Stimulated activated CD8-positive, alpha-beta memory T cell treated with anti-CD3 and anti-CD28 coated beads, Interleukin-7, amount 100 ng/mL, for 4 hours (primary cell): ENCODE measurements around the gene HBEGF.
"Not testable (repeated sequence)": the region's sequence is repeated elsewhere in the genome, so short reads cannot be mapped to it uniquely, and the experiment has no call there.

ENCODE experiments used
- DNase-seq, 2 donors: peaks; one replicate each; pipeline ENCODE4 v3.0.0-alpha.2; 2020; ENCODE audit warnings: low read depth in 2 of 2

Gene HBEGF

DNA sequence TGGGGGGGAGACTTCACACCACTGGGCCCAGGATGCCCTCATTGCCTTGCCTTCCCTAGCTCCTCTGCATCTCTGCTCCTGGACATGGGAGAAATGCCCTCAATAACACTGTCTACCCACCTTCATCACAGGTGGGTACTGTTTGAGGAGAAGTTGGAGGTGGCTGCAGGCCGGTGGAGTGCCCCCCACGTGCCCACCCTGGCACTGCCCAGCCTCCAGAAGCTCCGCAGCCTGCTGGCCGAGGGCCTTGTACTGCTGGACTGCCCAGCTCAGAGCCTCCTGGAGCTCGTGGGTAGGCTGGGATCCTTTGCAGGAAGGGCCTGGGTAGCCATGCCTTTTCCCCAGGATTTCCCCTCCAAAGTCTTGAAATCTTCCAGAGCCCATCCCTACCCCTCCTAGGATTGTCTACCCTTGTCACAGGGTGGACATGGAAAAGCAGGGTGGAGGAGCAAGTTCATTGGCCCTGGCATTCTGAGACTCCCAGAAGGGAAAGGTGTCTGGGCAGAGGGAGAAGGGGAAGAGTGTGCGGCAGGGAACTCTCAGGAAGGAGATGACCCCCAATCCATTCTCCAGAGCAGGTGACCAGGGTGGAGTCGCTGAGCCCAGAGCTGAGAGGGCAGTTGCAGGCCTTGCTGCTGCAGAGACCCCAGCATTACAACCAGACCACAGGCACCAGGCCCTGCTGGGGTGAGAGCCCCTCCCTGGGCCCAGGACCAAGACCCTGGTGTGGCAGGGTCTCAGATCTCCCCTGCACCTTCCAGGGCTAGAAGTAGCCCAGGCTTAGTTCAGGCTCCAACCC, 14.5 kb upstream of the HBEGF start:
- no peak for DNase-seq

DNA sequence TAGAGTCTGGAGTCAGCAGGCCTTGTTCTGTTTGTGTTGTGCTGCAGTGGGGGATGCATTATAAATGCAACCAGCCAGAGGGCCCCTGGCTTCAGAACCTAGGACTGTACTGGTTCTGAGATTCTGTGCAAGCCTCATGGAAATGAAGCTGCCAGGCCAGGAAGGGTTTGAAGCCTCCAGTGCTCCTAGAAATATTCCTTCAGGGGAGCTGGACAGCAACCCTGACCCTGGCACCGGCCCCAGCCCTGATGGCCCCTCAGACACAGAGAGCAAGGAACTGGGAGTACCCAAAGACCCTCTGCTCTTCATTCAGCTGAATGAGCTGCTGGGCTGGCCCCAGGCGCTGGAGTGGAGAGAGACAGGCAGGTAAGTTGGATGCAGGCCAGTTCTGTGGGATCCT, 13.7 kb upstream of the HBEGF start, which contains the start of gene SLC4A9:
Gene SLC4A9 (plus strand): TSS at position 94 of the 400 bp plus-strand sequence. CDS start 43 bp downstream, at position 137.
- DNase-seq = no peak

DNA sequence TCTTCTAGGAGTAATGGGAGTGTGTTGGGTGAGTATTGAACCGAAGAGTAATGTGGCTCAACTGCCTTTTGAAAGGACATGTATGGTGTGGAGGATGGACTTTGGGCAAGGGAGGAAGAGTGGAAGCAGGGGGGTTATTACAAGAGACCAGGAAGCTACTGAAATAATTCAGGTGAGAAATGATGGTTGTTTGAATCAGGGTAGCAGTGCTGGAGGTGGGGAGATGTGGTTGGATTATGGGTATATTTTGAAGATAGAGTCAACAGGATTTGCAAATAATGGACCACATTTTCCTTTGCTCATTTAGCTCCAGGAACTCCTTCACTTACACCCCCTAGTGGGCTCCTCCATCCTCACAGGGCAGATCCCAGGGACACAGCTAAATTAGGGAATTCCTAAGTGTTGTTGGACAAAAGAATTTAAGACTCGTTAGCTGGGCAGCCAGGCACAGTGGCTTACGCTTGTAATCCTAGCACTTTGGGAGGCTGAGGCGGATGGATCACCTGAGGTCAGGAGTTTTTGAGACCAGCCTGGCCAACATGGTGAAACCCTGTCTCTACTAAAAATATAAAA, 12.4 kb upstream of the HBEGF start:
- no peak for DNase-seq

DNA sequence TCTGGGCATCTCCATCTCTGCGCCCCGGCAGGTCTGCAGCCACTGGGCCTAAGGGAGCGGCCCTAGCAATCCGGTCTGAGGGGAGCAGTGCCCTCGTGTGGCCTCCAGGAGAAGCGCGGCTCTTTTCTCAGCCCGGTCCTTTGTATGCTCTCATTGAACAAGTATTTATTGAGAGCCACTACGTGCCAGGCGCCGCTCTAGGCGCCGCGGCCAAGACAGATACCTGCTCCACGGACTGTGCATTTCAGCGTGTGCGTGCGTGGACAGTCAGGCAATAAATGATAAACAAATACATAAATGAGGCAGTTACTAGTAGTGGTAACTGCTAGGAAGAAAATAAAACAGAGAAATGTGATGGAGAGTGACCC, 11.3 kb upstream of the HBEGF start:
- DNase-seq = peak; percentile 38 to 48

DNA sequence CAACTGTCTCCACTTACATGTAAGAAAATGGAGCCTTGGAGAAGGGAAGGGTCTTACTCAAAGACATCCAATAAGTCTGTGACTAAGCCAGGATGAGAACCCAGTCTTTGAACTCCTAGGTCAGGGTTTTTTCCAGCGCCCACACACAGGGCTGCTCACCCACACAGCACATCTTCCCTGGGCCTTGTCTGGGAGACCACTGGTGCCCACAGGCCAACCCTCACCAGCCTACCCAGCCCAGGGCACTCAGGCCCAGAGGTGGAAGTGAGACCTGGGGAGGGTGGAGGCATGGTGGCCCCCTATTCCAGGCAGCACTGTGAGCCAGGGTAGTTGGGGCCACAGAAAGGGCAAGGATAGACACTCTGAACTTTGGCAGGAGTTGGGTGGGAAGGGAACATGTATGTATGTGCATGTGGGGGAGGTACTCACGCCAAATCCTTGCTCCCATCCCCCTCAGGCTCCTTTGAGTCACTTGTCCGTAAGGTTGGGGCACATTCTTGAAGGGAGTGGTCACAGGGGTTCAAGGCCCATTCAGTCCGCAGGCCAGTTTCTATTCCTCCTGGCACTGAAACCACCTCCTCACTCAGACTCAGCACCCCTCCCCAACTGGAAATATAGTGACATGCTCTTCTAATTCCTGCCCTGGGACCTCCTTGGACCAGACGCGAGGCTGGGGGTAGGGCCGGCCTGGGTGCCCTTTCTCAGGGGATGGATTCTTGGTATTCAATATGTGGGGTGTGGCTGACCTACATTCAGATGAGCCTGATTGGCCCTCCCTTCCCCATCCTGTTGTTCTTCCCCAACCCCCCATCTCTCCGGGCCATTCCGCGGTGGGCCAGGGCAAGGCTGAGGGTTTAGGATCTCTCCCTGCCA, 10.7 kb upstream of the HBEGF start:
- no peak for DNase-seq

DNA sequence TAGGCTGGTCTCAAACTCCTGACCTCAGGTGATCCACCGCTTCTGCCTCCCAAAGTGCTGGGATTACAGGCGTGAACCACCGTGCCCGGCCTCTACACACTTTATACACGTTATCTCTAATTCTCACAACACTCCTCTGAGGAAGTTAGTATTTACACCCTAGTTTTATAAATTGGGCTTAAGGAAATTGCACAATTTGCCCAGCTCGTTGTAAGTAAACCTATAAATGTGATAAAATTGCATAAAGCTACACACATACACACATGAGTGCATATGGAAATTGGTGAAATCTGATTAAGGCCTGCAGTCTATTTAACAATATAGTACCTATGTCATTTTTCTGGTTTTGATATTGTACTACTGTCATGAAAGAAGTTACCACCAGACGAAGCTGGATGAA, 9.1 kb upstream of the HBEGF start:
- DNase-seq = no peak

DNA sequence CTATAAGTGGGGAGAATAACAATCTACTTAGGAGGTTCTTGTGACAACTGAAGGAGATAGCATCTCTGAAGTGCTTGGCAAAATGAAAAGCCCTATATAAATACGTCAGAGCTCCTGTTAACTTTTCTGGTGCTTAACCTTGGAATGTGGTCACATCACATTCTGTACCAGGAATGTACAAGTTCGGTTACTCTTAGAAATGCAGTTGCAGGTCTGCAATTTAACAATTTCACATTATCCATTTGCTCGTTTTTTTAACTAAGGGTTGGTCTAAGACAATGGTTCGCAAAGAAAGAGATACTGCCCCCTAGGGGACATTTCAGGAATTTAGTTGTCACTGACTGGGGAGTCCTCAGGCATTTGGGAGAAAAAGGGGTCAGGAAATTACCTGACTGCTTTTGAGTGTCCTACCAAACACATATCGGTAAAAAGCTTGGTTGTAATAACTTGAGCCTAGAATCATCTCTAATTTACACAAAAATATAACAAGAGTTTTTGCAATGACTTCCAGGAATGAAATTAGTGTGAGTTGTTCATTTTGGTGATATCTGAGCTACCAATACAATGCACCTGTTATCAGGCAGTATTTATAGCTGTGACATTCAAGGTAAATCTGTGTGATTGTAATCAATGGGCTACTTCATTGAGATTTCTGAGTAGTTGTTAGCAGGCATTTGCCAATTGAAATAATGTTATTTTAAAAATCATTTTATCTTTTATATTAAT, 5.4 kb upstream of the HBEGF start:
- DNase-seq = peak in 1 of 2 donors; percentile 32

DNA sequence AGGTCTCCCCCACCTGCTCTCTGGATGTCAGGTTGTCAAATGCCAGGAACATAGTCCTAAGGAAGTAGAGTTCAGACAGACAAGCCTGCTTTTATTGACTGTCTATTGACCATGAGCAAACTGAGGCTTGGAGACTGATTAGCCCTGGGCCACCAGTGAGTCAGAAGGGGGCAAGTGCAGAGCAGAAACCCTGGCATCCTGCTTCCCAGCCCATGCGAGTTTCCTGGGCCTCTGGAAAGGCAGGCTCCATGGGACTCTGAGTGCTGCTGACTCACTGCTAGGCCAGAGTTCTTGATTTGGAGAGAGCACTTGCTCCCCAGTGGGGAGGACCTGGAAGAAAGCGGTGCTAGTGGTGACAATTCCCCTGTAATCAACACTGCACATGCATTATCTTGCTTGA, 2.8 kb upstream of the HBEGF start:
- no peak for DNase-seq

DNA sequence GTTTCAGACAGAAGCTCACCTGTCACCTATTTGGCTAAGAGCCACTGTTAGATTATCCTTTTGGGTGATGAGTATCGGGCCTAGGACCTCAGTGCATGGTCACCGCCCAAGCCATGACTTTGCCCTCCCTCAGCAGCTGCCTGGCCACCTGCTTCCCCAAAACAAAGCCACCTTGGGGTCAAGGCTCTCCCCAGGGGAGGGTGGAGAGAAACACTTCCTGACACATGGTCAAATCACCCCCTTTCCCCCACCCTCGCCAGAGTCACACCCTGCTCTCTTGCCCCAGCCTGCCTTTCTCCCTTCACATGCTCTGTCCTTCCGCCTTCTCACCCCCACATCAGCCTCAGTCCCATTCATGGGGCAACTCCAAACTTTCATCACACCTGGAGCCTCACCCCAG, 1.7 kb upstream of the HBEGF start:
- DNase-seq = no peak

DNA sequence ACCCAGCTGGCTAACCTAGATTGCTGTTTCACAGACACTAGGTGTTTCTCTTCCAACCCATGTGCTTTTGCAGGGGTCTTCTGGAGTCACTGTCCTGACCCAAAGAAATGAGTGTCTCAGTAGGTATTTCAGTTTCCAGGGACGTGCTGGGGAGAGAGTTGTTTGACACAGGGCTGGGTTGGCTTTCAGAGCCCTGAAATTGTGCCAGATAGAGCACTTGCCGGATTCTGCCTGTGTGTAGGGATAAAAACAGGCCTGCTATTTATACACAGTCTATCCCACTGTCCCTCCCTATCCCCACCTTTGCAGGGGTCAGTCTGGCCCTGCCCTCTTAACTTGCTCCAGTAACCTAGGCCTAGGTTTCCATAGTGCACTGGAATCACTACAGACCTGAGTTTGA, 957 bp upstream of the HBEGF start:
- no peak for DNase-seq

DNA sequence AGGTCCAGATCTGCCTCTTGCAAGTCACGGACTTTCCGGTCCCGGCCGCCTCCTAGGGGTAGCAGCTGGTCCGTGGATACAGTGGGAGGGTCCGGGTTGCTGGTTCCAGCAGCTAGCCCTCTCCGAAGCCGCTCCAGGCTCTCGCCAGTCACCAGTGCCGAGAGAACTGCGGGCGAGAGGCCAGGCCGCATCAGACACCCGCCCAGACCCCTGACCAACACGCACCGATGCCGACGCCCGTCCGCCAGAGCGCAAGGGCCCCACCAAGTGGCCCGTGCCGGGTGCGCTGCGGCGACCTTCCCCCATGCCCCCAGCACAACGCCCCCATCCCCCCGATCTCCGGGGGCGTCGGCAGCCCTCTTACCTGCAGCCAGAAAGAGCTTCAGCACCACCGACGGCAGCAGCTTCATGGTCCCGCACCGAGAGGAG, 470 bp downstream of the HBEGF start:
- DNase-seq = peak in 1 of 2 donors; percentile 16

DNA sequence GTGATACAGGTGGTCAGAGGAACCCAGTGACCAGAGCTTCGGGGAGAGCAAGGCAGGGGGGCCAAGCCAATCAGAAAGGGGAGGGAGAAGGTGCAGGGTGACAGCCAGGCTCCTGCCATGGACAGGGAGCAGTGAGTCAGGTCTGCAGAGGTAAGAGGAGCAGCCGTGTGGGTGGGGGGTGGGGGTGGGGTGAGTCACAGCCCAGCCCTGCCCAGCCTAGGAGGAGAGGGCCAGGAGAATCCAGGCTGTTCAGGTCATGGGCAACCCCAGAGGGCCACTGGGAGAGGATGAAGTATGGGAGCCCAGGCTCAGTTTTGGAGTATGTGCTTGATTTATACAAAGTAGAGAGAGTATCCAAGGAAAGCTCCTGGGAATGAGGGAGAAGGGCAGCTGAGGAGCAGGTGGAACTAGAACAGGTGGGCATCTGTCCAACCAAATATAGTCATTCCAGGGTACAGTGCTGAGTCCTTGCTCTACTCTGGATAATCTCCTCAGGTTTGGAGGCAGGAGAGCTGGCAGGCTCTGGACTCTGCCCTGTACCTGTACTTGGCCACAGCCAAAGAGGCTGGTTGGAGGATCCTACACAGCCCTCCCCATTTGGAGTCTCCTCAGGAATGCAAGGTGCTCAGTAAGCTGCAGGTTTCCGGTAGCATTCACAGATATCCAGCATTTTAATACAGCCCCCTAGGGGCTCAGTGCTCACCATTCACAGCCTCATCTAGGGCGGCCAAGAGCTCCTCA, 1.6 kb downstream of the HBEGF start:
- no peak for DNase-seq

DNA sequence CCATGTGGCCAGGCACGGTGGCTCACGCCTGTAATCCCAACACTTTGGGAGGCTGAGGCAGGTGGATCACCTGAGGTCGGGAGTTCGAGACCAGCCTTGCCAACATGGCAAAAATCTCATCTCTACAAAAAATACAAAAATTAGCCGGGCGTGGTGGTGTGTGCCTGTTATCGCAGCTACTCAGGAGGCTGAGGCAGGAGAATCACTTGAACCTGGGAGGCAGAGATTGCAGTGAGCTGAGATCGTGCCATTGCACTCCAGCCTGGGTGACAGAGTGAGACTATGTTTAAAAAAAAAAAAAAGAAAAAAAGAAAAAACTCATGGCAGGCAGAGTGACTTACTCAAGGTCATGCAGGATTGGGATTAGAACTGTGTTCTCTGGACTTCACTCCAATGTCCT, 2.6 kb downstream of the HBEGF start:
- DNase-seq = not testable (repeated sequence)

DNA sequence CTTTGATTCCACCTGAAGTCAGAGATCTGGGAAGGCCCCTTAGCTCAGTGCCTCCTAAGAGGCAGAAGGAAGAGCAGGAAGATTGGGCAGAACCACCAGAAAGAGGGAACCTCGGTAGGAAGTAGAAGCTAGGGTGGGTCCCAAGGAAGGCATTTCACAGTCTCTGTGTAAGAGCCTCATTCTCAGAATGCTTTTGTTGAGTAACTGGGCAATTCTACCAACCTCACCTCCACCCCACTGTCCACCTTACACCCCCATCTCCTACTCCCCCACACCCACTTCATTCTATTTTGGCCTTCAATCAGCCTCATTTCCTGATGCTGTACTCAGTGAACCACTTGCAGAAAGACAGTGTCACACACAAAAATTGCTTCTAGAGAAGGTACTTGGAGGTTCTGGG, 3.5 kb downstream of the HBEGF start:
- no peak for DNase-seq

DNA sequence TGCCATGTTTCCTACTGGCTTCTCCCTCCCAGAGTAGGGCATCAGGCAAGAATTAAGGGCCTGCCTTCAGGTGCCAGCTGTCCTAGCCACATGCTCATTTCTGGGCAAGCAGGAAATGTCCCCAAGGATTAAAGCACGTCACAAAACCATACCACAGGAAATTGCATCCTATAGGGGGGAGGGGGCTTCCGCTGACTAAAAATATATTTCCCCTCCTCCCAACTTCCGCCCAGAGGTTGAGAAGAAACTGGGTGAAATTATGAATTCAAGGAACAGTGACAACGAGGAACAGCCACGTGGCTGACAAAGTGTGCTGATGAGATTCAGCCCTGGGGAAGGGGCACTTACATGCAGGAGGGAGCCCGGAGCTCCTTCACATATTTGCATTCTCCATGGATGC, 4.1 kb downstream of the HBEGF start:
- DNase-seq = no peak

DNA sequence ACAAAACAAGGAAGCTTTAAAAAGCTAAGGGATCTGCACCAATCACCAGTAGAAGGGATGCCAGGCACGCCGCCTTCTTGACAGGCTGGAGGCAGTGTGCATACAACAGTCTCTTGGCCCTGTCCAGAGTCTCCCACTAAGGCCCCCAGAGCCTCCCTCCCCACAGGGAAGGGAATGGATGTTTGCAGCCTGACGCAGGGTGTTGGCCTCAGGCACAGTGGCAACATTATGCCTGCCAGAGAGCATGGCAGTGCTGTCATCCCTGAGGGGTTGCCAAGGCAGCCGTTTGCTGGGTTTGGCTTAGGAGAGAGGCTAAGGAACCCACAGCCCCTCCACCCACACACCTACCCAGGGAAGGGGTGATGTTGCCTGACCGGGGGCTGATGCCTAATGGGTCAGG, 4.8 kb downstream of the HBEGF start:
- no peak for DNase-seq

DNA sequence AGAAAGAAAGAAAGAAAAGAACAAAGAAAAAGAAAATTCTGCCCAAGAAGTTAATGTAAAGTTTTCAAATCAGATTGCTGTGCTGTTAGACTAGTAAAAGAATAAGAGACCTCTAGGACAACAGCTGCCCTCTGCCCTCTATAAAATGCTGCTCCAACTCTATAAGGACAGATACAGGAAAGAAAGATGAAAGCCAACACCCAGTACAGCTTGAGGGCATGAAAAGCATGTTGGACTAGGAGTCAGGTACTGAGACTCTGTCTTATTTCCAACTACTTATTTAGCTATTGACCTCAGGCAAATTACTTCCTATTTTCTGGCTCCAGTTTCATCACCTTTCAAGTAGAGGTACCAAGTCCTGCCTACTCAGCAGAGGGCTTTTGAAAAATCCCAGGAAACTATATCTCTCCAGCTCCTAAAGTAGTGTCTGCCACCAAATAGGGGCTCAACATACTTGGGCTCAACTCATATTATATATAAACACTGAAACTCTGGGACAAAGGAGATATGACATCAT, 5.7 kb downstream of the HBEGF start:
- no peak for DNase-seq

DNA sequence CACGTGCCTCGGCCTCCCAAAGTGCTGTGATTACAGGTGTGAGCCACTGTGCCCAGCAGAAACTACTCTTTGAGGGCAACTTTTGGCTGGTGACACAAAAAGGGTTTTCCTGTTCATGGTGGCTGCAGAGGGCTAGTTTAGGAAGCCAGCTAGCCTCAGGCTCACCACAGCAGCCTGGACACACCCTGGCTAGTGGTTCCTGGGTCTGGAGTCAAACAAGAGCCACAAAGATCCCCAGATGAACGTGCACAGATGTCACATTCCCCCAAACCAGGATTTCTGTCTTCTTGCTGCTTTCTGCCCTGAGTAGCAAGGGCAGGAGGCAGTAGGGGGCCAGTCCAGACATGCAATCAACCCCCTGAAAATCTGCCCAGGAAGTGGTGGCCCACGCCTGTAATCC, 6.8 kb downstream of the HBEGF start:
- DNase-seq = no peak

DNA sequence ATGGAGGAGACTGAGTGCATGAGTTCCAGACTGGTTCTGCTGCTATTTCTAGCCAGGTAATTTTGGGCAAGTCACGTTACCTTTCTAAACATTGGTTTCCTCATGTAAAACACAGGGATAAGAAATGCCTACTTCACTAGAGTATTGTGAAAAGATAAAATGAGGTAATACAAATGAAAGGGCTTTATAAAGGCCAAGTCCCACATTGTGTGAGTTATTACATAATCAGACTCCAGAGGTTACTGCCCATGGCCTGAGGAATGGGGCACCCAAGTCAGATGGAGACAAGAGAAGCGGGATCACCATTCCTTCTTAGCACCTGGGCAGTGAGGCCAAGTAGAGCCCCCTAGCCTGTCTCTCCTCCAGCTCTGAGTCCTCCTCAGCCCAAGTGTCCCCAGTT, 7.5 kb downstream of the HBEGF start:
- DNase-seq = no peak

DNA sequence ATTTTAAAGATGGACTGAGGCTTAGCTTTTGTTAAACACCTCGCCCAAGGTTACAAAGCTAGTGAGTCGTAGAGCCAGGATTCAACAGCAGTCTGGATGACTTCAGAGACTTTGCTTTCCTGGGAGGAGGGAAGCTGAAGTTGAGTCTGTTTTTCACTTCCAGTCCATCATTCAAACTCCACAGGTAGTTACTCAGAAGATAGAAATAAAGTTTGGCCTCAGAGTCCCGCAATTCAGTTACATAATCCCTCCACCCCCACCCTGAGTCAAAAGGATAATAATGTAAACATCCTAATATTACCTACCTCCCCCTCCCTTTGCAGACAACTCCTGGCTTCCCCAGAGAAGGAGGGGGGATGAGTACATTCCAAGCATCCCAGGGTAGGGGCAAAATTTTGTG, 8.1 kb downstream of the HBEGF start:
- DNase-seq = no peak

DNA sequence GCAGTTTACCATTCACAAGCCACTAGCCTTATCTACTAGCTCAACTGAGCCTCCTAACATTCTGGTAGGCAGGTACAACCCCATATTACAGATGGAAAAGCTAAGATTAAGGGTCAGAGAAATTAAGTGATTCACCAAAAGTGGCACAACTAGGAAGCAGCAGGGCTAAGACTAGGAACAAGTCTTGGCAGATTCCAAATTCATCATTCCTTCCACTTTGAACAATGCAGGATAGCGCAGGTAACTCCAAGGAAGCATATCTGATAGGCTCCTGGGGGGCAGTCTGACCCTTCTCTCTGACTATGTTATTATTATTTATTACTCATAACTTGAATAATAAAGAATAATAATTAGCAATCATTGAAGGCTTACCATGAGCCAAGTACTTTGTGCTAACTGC, 8.5 kb downstream of the HBEGF start:
- DNase-seq = no peak
